Measurements from ENCODE around the gene GALNTL6.

DNA sequence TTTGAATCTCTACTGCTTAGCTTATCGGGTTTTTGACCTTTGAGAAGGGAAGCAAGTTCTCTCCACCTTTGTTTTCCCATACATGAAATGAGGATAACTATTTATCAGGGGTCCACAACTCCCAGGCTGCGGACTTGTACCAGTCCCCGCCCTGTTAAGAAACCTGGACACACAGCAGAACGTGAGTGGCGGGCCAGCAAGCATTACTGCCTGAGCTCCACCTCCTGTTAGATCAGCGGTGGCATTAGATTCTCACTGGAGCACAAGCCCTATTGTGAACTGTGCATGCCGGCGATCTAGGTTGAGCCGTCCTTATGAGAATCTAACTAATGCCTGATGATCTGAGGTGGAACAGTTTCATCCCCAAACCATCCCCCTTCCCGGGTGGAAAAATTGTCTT is 579.5 kb downstream of the GALNTL6 start:
- TF ChIP-seq, protein P1, sequence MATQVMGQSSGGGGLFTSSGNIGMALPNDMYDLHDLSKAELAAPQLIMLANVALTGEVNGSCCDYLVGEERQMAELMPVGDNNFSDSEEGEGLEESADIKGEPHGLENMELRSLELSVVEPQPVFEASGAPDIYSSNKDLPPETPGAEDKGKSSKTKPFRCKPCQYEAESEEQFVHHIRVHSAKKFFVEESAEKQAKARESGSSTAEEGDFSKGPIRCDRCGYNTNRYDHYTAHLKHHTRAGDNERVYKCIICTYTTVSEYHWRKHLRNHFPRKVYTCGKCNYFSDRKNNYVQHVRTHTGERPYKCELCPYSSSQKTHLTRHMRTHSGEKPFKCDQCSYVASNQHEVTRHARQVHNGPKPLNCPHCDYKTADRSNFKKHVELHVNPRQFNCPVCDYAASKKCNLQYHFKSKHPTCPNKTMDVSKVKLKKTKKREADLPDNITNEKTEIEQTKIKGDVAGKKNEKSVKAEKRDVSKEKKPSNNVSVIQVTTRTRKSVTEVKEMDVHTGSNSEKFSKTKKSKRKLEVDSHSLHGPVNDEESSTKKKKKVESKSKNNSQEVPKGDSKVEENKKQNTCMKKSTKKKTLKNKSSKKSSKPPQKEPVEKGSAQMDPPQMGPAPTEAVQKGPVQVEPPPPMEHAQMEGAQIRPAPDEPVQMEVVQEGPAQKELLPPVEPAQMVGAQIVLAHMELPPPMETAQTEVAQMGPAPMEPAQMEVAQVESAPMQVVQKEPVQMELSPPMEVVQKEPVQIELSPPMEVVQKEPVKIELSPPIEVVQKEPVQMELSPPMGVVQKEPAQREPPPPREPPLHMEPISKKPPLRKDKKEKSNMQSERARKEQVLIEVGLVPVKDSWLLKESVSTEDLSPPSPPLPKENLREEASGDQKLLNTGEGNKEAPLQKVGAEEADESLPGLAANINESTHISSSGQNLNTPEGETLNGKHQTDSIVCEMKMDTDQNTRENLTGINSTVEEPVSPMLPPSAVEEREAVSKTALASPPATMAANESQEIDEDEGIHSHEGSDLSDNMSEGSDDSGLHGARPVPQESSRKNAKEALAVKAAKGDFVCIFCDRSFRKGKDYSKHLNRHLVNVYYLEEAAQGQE (IDR thresholded peaks at IDR 0.05; ENCODE audit: insufficient replicate concordance, low read depth): no peak
- TF ChIP-seq, protein P2, sequence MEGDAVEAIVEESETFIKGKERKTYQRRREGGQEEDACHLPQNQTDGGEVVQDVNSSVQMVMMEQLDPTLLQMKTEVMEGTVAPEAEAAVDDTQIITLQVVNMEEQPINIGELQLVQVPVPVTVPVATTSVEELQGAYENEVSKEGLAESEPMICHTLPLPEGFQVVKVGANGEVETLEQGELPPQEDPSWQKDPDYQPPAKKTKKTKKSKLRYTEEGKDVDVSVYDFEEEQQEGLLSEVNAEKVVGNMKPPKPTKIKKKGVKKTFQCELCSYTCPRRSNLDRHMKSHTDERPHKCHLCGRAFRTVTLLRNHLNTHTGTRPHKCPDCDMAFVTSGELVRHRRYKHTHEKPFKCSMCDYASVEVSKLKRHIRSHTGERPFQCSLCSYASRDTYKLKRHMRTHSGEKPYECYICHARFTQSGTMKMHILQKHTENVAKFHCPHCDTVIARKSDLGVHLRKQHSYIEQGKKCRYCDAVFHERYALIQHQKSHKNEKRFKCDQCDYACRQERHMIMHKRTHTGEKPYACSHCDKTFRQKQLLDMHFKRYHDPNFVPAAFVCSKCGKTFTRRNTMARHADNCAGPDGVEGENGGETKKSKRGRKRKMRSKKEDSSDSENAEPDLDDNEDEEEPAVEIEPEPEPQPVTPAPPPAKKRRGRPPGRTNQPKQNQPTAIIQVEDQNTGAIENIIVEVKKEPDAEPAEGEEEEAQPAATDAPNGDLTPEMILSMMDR (IDR thresholded peaks at IDR 0.05; ENCODE audit: insufficient read depth, low read length): no peak
- TF ChIP-seq POLR2AphosphoS5 (IDR thresholded peaks at IDR 0.05; ENCODE audit: low read depth): no peak
- no peak for TF ChIP-seq SPI1 (IDR thresholded peaks at IDR 0.05; ENCODE audit: borderline replicate concordance, low read depth)

Data from HL-60 (cell line).